ENCODE measurements around the gene HAPLN3.

HAPLN3 gene

DNA sequence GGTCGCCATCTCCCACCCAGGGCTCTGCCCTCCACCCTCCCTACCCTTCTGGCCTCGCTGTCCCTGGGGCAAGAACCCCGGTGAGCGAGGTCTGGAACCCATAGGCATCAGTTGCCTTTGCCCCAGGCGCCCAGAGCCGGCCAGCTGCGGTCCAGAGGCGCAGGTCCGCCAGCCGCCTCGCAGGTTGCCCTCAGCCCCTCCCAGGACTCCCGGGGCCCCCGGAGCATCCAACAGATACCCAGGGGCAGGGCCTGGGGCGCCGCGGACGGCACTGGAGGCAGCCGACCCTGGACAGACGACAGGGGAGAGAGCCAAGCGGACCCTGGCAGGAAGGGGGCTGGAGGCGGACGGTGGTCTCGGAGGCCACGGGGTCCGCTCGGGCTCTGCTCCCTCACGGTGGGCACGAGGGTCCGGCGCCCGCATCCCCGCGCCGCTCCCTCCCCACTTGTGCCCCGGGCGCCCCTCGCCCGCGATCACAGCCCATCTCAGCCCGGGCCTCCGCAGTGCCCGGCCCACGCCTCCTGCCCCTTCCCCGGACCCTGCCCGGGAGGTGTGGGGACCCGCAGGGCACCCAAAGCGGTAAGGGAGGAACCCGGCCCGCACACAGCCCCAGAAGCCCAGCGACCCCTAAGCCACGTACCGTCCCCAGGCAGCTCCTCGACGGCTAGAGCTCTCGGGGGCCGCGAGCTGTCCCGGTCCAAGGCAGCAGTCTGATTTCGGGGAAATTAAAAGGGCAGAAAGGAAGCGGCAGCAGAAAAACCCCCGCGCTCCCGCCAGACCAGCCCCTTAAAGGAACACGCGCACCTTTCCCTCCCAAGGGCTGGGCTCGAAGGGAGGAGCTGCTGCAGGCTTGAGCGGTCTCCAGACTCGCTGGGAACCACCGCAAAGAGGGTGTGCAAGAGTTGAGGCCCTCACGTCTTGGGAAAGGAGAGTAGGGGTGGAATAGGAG, at the start of gene HAPLN3 (continued):
- TF ChIP-seq ZNF701 (tag by site-specific recombination; IDR thresholded peaks at IDR 0.05) (no peak), EGR2 (tag by site-specific recombination; IDR thresholded peaks at IDR 0.05; ENCODE audit: low read depth) (no peak), ZBTB6 (tag by site-specific recombination; IDR thresholded peaks at IDR 0.05) (no peak), ZNF514 (tag by site-specific recombination; IDR thresholded peaks at IDR 0.05) (no peak), TRIM28 (IDR thresholded peaks at IDR 0.05; ENCODE audit: borderline replicate concordance, low read length) (no peak), ZSCAN4 (tag by site-specific recombination; IDR thresholded peaks at IDR 0.05) (no peak), ZNF202 (tag by site-specific recombination; IDR thresholded peaks at IDR 0.05; ENCODE audit: borderline replicate concordance) (no peak), ZFP41 (tag by site-specific recombination; IDR thresholded peaks at IDR 0.05; ENCODE audit: borderline replicate concordance) (no peak), ZNF776 (tag by site-specific recombination; IDR thresholded peaks at IDR 0.05; ENCODE audit: borderline replicate concordance) (no peak), ZNF19 (tag by site-specific recombination; IDR thresholded peaks at IDR 0.05; ENCODE audit: low read depth) (no peak), GLIS2 (tag by site-specific recombination; IDR thresholded peaks at IDR 0.05) (peak; percentile 67), ZNF114 (tag by site-specific recombination; IDR thresholded peaks at IDR 0.05) (no peak), KLF9 (tag by site-specific recombination; IDR thresholded peaks at IDR 0.05; ENCODE audit: low read depth) (no peak), ZNF529 (tag by site-specific recombination; IDR thresholded peaks at IDR 0.05; ENCODE audit: insufficient replicate concordance) (no peak), GLIS1 (tag by site-specific recombination; IDR thresholded peaks at IDR 0.05) (no peak), TSHZ1 (tag by site-specific recombination; IDR thresholded peaks at IDR 0.05; ENCODE audit: borderline replicate concordance) (no peak), ZSCAN16 (tag by site-specific recombination; IDR thresholded peaks at IDR 0.05) (no peak), ZNF48 (tag by site-specific recombination; IDR thresholded peaks at IDR 0.05) (no peak), ZNF302 (tag by site-specific recombination; IDR thresholded peaks at IDR 0.05; ENCODE audit: low read depth) (no peak), ZBTB20 (tag by site-specific recombination; IDR thresholded peaks at IDR 0.05) (peak; percentile 97), ZNF548 (tag by site-specific recombination; IDR thresholded peaks at IDR 0.05) (no peak), ZNF23 (tag by site-specific recombination; IDR thresholded peaks at IDR 0.05; ENCODE audit: borderline replicate concordance) (no peak), ZNF140 (tag by site-specific recombination; IDR thresholded peaks at IDR 0.05) (no peak), ZNF112 (tag by site-specific recombination; IDR thresholded peaks at IDR 0.05) (no peak)
- TF ChIP-seq, protein P1, sequence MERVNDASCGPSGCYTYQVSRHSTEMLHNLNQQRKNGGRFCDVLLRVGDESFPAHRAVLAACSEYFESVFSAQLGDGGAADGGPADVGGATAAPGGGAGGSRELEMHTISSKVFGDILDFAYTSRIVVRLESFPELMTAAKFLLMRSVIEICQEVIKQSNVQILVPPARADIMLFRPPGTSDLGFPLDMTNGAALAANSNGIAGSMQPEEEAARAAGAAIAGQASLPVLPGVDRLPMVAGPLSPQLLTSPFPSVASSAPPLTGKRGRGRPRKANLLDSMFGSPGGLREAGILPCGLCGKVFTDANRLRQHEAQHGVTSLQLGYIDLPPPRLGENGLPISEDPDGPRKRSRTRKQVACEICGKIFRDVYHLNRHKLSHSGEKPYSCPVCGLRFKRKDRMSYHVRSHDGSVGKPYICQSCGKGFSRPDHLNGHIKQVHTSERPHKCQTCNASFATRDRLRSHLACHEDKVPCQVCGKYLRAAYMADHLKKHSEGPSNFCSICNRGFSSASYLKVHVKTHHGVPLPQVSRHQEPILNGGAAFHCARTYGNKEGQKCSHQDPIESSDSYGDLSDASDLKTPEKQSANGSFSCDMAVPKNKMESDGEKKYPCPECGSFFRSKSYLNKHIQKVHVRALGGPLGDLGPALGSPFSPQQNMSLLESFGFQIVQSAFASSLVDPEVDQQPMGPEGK (tag by site-specific recombination; IDR thresholded peaks at IDR 0.05): peak; percentile 34; the same call in 1 of the 2 replicates
- TF ChIP-seq, protein P2, sequence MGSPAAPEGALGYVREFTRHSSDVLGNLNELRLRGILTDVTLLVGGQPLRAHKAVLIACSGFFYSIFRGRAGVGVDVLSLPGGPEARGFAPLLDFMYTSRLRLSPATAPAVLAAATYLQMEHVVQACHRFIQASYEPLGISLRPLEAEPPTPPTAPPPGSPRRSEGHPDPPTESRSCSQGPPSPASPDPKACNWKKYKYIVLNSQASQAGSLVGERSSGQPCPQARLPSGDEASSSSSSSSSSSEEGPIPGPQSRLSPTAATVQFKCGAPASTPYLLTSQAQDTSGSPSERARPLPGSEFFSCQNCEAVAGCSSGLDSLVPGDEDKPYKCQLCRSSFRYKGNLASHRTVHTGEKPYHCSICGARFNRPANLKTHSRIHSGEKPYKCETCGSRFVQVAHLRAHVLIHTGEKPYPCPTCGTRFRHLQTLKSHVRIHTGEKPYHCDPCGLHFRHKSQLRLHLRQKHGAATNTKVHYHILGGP (tag by site-specific recombination; IDR thresholded peaks at IDR 0.05): no peak
- TF ChIP-seq, protein P3, sequence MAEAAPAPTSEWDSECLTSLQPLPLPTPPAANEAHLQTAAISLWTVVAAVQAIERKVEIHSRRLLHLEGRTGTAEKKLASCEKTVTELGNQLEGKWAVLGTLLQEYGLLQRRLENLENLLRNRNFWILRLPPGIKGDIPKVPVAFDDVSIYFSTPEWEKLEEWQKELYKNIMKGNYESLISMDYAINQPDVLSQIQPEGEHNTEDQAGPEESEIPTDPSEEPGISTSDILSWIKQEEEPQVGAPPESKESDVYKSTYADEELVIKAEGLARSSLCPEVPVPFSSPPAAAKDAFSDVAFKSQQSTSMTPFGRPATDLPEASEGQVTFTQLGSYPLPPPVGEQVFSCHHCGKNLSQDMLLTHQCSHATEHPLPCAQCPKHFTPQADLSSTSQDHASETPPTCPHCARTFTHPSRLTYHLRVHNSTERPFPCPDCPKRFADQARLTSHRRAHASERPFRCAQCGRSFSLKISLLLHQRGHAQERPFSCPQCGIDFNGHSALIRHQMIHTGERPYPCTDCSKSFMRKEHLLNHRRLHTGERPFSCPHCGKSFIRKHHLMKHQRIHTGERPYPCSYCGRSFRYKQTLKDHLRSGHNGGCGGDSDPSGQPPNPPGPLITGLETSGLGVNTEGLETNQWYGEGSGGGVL (tag by site-specific recombination; IDR thresholded peaks at IDR 0.05): no peak
